ENCODE results near the gene LOXHD1. TPM values are rescaled to one million over a fixed set of nuclear protein-coding genes. Genes with fewer than 3 reads are reported as not detected.

The LOXHD1 gene
- total RNA-seq, 6 experiments from 2014 or later, result not detected

GRCh38 chr18:46546111-46546640 lies 110.8 kb downstream of the LOXHD1 start:
- no peaks in the 10 kb centered on the region for H3K4me1 ChIP-seq
- no peak overlapping the region for H3K4me3 ChIP-seq
- no peak for ATAC-seq
- H3K36me3 ChIP-seq, result no peaks in the 10 kb centered on the region
- H3K27ac ChIP-seq, result no peak overlapping the region
- no peaks in the 10 kb centered on the region for H3K27me3 ChIP-seq
- DNase-seq, result no peak
- no peaks in the 10 kb centered on the region for H3K9me3 ChIP-seq
- TF ChIP-seq POLR2A (IDR thresholded peaks at IDR 0.05) (no peak), CTCF (IDR thresholded peaks at IDR 0.05) (no peak)
- intact Hi-C loops (cut with DNase I), result no loop called here

GRCh38 chr18:46542545-46542944 lies 114.5 kb downstream of the LOXHD1 start:
- TF ChIP-seq POLR2A (IDR thresholded peaks at IDR 0.05) (no peak), CTCF (IDR thresholded peaks at IDR 0.05) (no peak)
- WGBS (ENCODE audit: insufficient coverage, low coverage, low lambda C conversion rate, missing lambda C conversion rate), result no CpG with 5 or more reads among the region's 5 CpGs
- intact Hi-C loops (cut with DNase I), result no loop called here
- Histone ChIP-seq H3K9me3 (no peaks in the 10 kb centered on the region), H3K27ac (no peak overlapping the region), H3K4me3 (no peak overlapping the region), H3K36me3 (no peaks in the 10 kb centered on the region), H3K27me3 (no peaks in the 10 kb centered on the region), H3K4me1 (no peaks in the 10 kb centered on the region)
- DNase-seq (no peak), ATAC-seq (no peak)

GRCh38 chr18:46541626-46542189 lies 115.3 kb downstream of the LOXHD1 start:
- Histone ChIP-seq H3K4me1 (no peaks in the 10 kb centered on the region), H3K9me3 (no peaks in the 10 kb centered on the region), H3K27ac (no peak overlapping the region), H3K27me3 (no peaks in the 10 kb centered on the region), H3K4me3 (no peak overlapping the region), H3K36me3 (no peaks in the 10 kb centered on the region)
- TF ChIP-seq POLR2A (IDR thresholded peaks at IDR 0.05), result no peak
- no peak for TF ChIP-seq CTCF (IDR thresholded peaks at IDR 0.05)
- ATAC-seq (no peak), DNase-seq (no peak)
- WGBS (ENCODE audit: insufficient coverage, low coverage, low lambda C conversion rate, missing lambda C conversion rate), result 20% methylated on average over 1 of the region's 7 CpGs
- intact Hi-C loops (cut with DNase I), result no loop called here

DNA sequence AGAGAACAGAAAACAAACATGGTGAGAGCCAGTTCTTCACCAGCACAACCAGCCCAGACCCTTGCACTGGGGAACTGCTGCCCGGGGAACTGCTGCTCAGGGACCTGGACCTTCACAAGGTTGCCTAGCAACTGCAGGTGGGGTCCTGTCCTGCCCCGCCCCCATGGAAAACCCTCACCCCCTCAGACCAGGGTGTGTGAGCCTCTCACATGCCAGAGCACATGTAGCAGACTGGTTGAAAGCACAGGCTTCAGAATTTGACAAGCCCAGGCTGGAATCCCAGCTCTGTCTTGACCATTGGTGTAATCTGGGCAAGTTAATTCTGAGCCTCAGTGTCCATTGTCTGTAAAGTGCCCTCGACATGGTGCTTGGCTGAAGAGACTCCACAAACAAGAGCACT lies 118.6 kb downstream of the LOXHD1 start:
- Histone ChIP-seq H3K9me3 (no peaks in the 10 kb centered on the region), H3K4me1 (no peaks in the 10 kb centered on the region), H3K27me3 (no peaks in the 10 kb centered on the region), H3K4me3 (no peak overlapping the region), H3K36me3 (no peaks in the 10 kb centered on the region), H3K27ac (no peak overlapping the region)
- DNase-seq, result no peak
- WGBS (ENCODE audit: insufficient coverage, low coverage, low lambda C conversion rate, missing lambda C conversion rate), result 20% methylated on average over 1 of the region's 3 CpGs
- ATAC-seq, result no peak
- intact Hi-C loops (cut with DNase I), result no loop called here
- TF ChIP-seq POLR2A (IDR thresholded peaks at IDR 0.05) (no peak), CTCF (IDR thresholded peaks at IDR 0.05) (no peak)
